GM12878 (cell line): ENCODE data around the gene PPAT. TPM values are rescaled to one million over a fixed set of nuclear protein-coding genes. Genes with fewer than 3 reads are reported as not detected.

ENCODE experiments used
- ATAC-seq: fragments of 200-7000 bp; cut with Tn5 transposase; 3 replicates; pipeline ENCODE4 v1.9.1; 2020; ENCODE audit warnings: mild to moderate bottlenecking, moderate library complexity
- BruUV-seq: library from RNA; stranded (reverse); fragments of 400-500 nt; replicated peaks from 2 replicates; lab custom pipeline; 2021; lab: Mats Ljungman, UMichigan
- CTCF ChIA-PET: fragments of 300-600 bp; sonication (Branson Sonifier 250); formaldehyde crosslinking; extraction: SDS; loops from one replicate; lab custom pipeline; 2021; ENCODE audit warnings: inconsistent platforms; lab: Yijun Ruan, JAX
- POLR2A ChIA-PET: fragments of 350-600 bp; formaldehyde crosslinking; extraction: SDS; loops from one replicate; lab custom pipeline; 2021; ENCODE audit warnings: inconsistent platforms; lab: Charles Lee
- RAD21 ChIA-PET: fragments of 300-600 bp; sonication (Branson Sonifier 250); formaldehyde crosslinking; loops from one replicate; lab custom pipeline; 2023; ENCODE audit warnings: antibody characterized with exemption; ENCODE audit not compliant: unreplicated experiment; lab: Charles Lee
- SMC1A ChIA-PET: fragments of 300-600 bp; sonication (Branson Sonifier 250); formaldehyde crosslinking; loops from one replicate; lab custom pipeline; 2023; ENCODE audit not compliant: unreplicated experiment, uncharacterized antibody; lab: Charles Lee
- DNase-seq: peaks from one replicate; pipeline ENCODE4 v3.0.0-alpha.2; 2011; ENCODE audit warnings: low read depth, low spot score
- FAIRE-seq: peaks from 3 replicates; lab custom pipeline; 2011; peaks lifted over from hg19 to GRCh38; lab: Jason Lieb, UNC
- H2AFZ ChIP-seq: 2 replicates; pipeline ENCODE4 v1.6.0; 2011; ENCODE audit warnings: low read depth, low read length, control low read depth; ENCODE audit not compliant: control insufficient read depth
- H3K27ac ChIP-seq: 2 replicates; pipeline ENCODE4 v1.5.1; 2011; ENCODE audit warnings: control low read depth; ENCODE audit not compliant: control insufficient read depth, insufficient read depth
- H3K27me3 ChIP-seq, 2 experiments: replicated peaks in 1 of 2; 2 replicates each; pipeline versions ENCODE4 v1.6.0 to v1.6.1; 2011; ENCODE audit warnings: low read length in 1 of 2; ENCODE audit not compliant: control insufficient read depth in 2 of 2, insufficient read depth in 2 of 2
- H3K36me3 ChIP-seq, 2 experiments: 2 replicates each; pipeline ENCODE4 v1.5.1; 2011; ENCODE audit warnings: low read length in 1 of 2; ENCODE audit not compliant: control insufficient read depth in 2 of 2, insufficient read depth in 2 of 2
- H3K4me1 ChIP-seq: 2 replicates; pipeline ENCODE4 v1.6.1; 2011; ENCODE audit warnings: mild to moderate bottlenecking, low read length, moderate library complexity, mixed read lengths; ENCODE audit not compliant: control insufficient read depth, insufficient read depth
- H3K4me2 ChIP-seq: 2 replicates; pipeline ENCODE4 v1.6.0; 2011; ENCODE audit warnings: control low read depth; ENCODE audit not compliant: control insufficient read depth, insufficient read depth
- H3K4me3 ChIP-seq: fragments of 200-600 bp; sonication (generic); 2 replicates; pipeline ENCODE4 v1.5.1; 2016
- H3K79me2 ChIP-seq: 2 replicates; pipeline ENCODE4 v1.6.0; 2011; ENCODE audit warnings: low read length; ENCODE audit not compliant: control insufficient read depth, insufficient read depth
- H3K9ac ChIP-seq: 2 replicates; pipeline ENCODE4 v1.8.0; 2011; ENCODE audit warnings: low read length, control low read depth, mixed read lengths; ENCODE audit not compliant: control insufficient read depth, insufficient read depth
- H3K9me3 ChIP-seq: replicated peaks from 3 replicates; pipeline ENCODE4 v1.5.1; 2011; ENCODE audit warnings: mild to moderate bottlenecking, low read length; ENCODE audit not compliant: control insufficient read depth, insufficient read depth
- H4K20me1 ChIP-seq: 2 replicates; pipeline ENCODE4 v1.6.0; 2011; ENCODE audit not compliant: control insufficient read depth, insufficient read depth
- CBFB ChIP-seq: IDR thresholded peaks from 2 replicates; pipeline ENCODE4 v1.6.1; 2016; ENCODE audit warnings: antibody characterized with exemption, low read depth
- CREM ChIP-seq: IDR thresholded peaks from 2 replicates; pipeline ENCODE4 v1.6.1; 2014; ENCODE audit warnings: antibody characterized with exemption, low read depth
- EED ChIP-seq: sonication (generic); IDR thresholded peaks from 2 replicates; pipeline ENCODE4 v1.6.1; 2016; ENCODE audit warnings: antibody characterized with exemption, low read depth
- FOS ChIP-seq: IDR thresholded peaks from 3 replicates; pipeline ENCODE4 v1.6.1; 2011; ENCODE audit warnings: borderline replicate concordance; ENCODE audit not compliant: insufficient read length; ENCODE audit errors: extremely low read depth
- JUNB ChIP-seq: IDR thresholded peaks from 2 replicates; pipeline ENCODE4 v1.6.1; 2016; ENCODE audit warnings: antibody characterized with exemption, mild to moderate bottlenecking
- LARP7 ChIP-seq: fragments of 450-650 bp; IDR thresholded peaks from 2 replicates; pipeline ENCODE4 v1.6.1; 2017; ENCODE audit warnings: mild to moderate bottlenecking
- MAX ChIP-seq: IDR thresholded peaks from 2 replicates; pipeline ENCODE4 v1.6.1; 2012; ENCODE audit warnings: low read depth, low read length, improper control_type of control experiment
- MXI1 ChIP-seq: fragments of 150-350 bp; IDR thresholded peaks from 2 replicates; pipeline ENCODE4 v1.6.1; 2011; ENCODE audit warnings: low read depth, mild to moderate bottlenecking, inconsistent platforms, low read length, improper control_type of control experiment
- MYB ChIP-seq: fragments of 150-350 bp; IDR thresholded peaks from 2 replicates; pipeline ENCODE4 v1.6.1; 2014; ENCODE audit warnings: mild to moderate bottlenecking, low read depth, low read length, borderline replicate concordance
- NR2F1 ChIP-seq: fragments of 450-650 bp; conservative IDR thresholded peaks from 2 replicates; pipeline ENCODE4 v1.6.1; 2017; ENCODE audit warnings: mild to moderate bottlenecking
- PML ChIP-seq: IDR thresholded peaks from 2 replicates; pipeline ENCODE4 v1.6.1; 2012; ENCODE audit warnings: low read length, inconsistent platforms
- RAD21 ChIP-seq: IDR thresholded peaks from 2 replicates; pipeline ENCODE4 v1.6.1; 2011; ENCODE audit warnings: mild to moderate bottlenecking, low read depth, low read length, moderate library complexity; ENCODE audit not compliant: insufficient read depth
- RELA ChIP-seq: fragments of 450-650 bp; IDR thresholded peaks from 2 replicates; pipeline ENCODE4 v1.8.0; 2014; ENCODE audit warnings: borderline replicate concordance; ENCODE audit not compliant: partially characterized antibody
- SIN3A ChIP-seq: IDR thresholded peaks from 2 replicates; pipeline ENCODE4 v1.6.1; 2012; ENCODE audit warnings: low read depth, low read length, improper control_type of control experiment
- SMAD5 ChIP-seq: IDR thresholded peaks from 2 replicates; pipeline ENCODE4 v1.6.1; 2016; ENCODE audit warnings: antibody characterized with exemption, low read depth
- SPI1 ChIP-seq: IDR thresholded peaks from 2 replicates; pipeline ENCODE4 v1.6.1; 2011; ENCODE audit warnings: low read depth, mild to moderate bottlenecking, low read length, moderate library complexity, borderline replicate concordance; ENCODE audit not compliant: insufficient read depth
- SREBF2 ChIP-seq: IDR thresholded peaks from 2 replicates; pipeline ENCODE4 v1.6.1; 2012; ENCODE audit warnings: mild to moderate bottlenecking, low read length
- TCF7 ChIP-seq: IDR thresholded peaks from 2 replicates; pipeline ENCODE4 v1.6.1; 2014; ENCODE audit warnings: antibody characterized with exemption, borderline replicate concordance
- USF1 ChIP-seq: IDR thresholded peaks from 2 replicates; pipeline ENCODE4 v1.6.1; 2011; ENCODE audit warnings: borderline replicate concordance, low read depth, mild to moderate bottlenecking, moderate library complexity, mixed read lengths, low read length; ENCODE audit not compliant: insufficient read depth; ENCODE audit errors: extremely low read length
- ZBTB11 ChIP-seq: fragments of 450-650 bp; formaldehyde crosslinking; IDR thresholded peaks from 2 replicates; pipeline ENCODE4 v1.5.0; 2022; ENCODE audit warnings: mild to moderate bottlenecking, missing genetic modification characterization
- ZNF384 ChIP-seq: IDR thresholded peaks from 2 replicates; pipeline ENCODE4 v1.6.1; 2012; ENCODE audit warnings: low read depth, mild to moderate bottlenecking, low read length, improper control_type of control experiment, borderline replicate concordance
- ZSCAN29 ChIP-seq: fragments of 450-650 bp; IDR thresholded peaks from 2 replicates; pipeline ENCODE4 v1.6.1; 2017; ENCODE audit warnings: mild to moderate bottlenecking, moderate library complexity
- WGBS: methylation state at CpG from one replicate; pipeline ENCODE4 v1.1.6; 2016; ENCODE audit warnings: low lambda C conversion rate; ENCODE audit not compliant: insufficient replicate concordance, insufficient coverage; ENCODE audit errors: missing lambda C conversion rate; 5-methylcytosine and 5-hydroxymethylcytosine counted together
- in situ Hi-C: fragments of 300-500 bp; cut with MboI; formaldehyde crosslinking; loops from 9 replicates; pipeline ENCODE4 v1.14.3; 2018; ENCODE audit warnings: mixed read lengths
- intact Hi-C: fragments of 100-400 bp; cut with micrococcal nuclease; formaldehyde crosslinking; loops from one replicate; pipeline ENCODE4 v1.14.2; 2022; ENCODE audit not compliant: unreplicated experiment
- polyA plus RNA-seq, 11 experiments: library from polyadenylated mRNA; depleted of rRNA in 4 of 11; unstranded in 6 of 11; stranded (reverse) in 5 of 11; fragments of >200 nt; fragmentation: Nextera tagmentation in 4 of 11; fragmentation: Illumina TruSeq in 1 of 11; extraction: Ambion mirVana in 4 of 11; extraction: Trizol in 1 of 11; gene quantifications; 1 replicate in 1 of 11; 2 replicates in 10 of 11; pipeline versions ENCODE4 v1.2.1 to v1.2.3, GENCODE V29; 2011 to 2016; ENCODE audit warnings: inconsistent platforms in 2 of 11, missing spikeins in 2 of 11, low read depth in 1 of 11
- total RNA-seq, 4 experiments: library from RNA; depleted of rRNA in 3 of 4; stranded (reverse); fragments of >200 nt in 3 of 4; fragmentation: Illumina TruSeq in 1 of 4; extraction: Trizol in 1 of 4; gene quantifications; 2 replicates each; pipeline versions ENCODE4 v1.2.1 to v1.2.3, GENCODE V29; 2013 to 2021

The PPAT gene
- total and polyA plus RNA-seq, 10 of the 15 experiments (the other 5 are each of a cell fraction or from before 2014, with no cell fraction given): 24.9 to 50.7 (median 38.0) TPM

GRCh38 chr4:56356650-56357049 lies 78.8 kb downstream of the PPAT start (continued):
- TF ChIP-seq ZBTB11 (CRISPR knock-in tag): no peak
- TF ChIP-seq MXI1: no peak
- no peak for TF ChIP-seq NR2F1
- TF ChIP-seq LARP7: no peak
- TF ChIP-seq CREM: no peak

GRCh38 chr4:56348576-56348975 lies 86.8 kb downstream of the PPAT start:
- SMC1A ChIA-PET: no interaction called here

More at GRCh38 chr4:56348576-56348975, 86.8 kb downstream of the PPAT start:
- Histone ChIP-seq H3K4me3 (no peak overlapping the region), H3K36me3 (peaks cover 0 to 4% of the 10 kb centered on the region in 2 experiments; a peak in 1 of 4 replicates), H3K27ac (no peak overlapping the region), H3K4me1 (no peaks in the 10 kb centered on the region), H3K27me3 (no peaks in the 10 kb centered on the region), H3K79me2 (no peaks in the 10 kb centered on the region), H3K9ac (no peak overlapping the region), H2AFZ (no peak overlapping the region), H3K9me3 (no peaks in the 10 kb centered on the region), H4K20me1 (no peaks in the 10 kb centered on the region), H3K4me2 (no peak overlapping the region)
- ChIA-PET RAD21 (no interaction called here), POLR2A (no interaction called here), CTCF (no interaction called here)
- no TSS peak for BruUV-seq
- FAIRE-seq (no peak), DNase-seq (no peak), ATAC-seq (no peak)
- no peak for TF ChIP-seq CBFB
- no peak for TF ChIP-seq PML
- no peak for TF ChIP-seq MYB
- TF ChIP-seq SMAD5: no peak
- TF ChIP-seq JUNB: no peak
- TF ChIP-seq ZNF384: no peak
- TF ChIP-seq TCF7: no peak
- TF ChIP-seq SIN3A: no peak
- TF ChIP-seq SPI1: no peak
- TF ChIP-seq MAX: no peak
- no peak for TF ChIP-seq USF1
- TF ChIP-seq FOS: no peak
- TF ChIP-seq RELA: no peak
- no peak for TF ChIP-seq SREBF2
- no peak for TF ChIP-seq EED
- TF ChIP-seq ZSCAN29: no peak
- TF ChIP-seq RAD21: no peak
- intact Hi-C loops (no loop called here), in situ Hi-C loops (no loop called here)
- 95% methylated on average over 3 of the region's 3 CpGs for WGBS
